SK-N-SH treated with all-trans-retinoic acid at 6 μM for 48 hours (cell line): ENCODE measurements around the gene USP46.

Experiments used
- CREB5 ChIP-seq: fragments of 250-450 bp; sonication (Bioruptor Pico); IDR thresholded peaks from 2 replicates; pipeline ENCODE4 v1.5.1; 2020; ENCODE audit warnings: low read depth, mild to moderate bottlenecking, moderate library complexity
- PATZ1 ChIP-seq: fragments of 250-450 bp; sonication (Bioruptor Pico); IDR thresholded peaks from 2 replicates; pipeline ENCODE4 v1.8.0; 2020; ENCODE audit warnings: mild to moderate bottlenecking, moderate library complexity, borderline replicate concordance
- PPARA ChIP-seq: fragments of 250-450 bp; sonication (Bioruptor Pico); IDR thresholded peaks from 2 replicates; pipeline ENCODE4 v1.5.0; 2020; ENCODE audit warnings: mild to moderate bottlenecking, borderline replicate concordance
- ZFP3 ChIP-seq: fragments of 250-450 bp; sonication (Bioruptor Pico); IDR thresholded peaks from 2 replicates; pipeline ENCODE4 v1.5.0; 2020; ENCODE audit warnings: mild to moderate bottlenecking, moderate library complexity
- ZNF8 ChIP-seq: fragments of 450-650 bp; formaldehyde crosslinking; IDR thresholded peaks from 2 replicates; pipeline ENCODE4 v1.5.0; 2020; ENCODE audit warnings: mild to moderate bottlenecking, moderate library complexity

GRCh38 chr4:52648836-52649235, 10.3 kb downstream of the USP46 start:
- TF ChIP-seq PATZ1, result no peak
- TF ChIP-seq ZNF8 (CRISPR knock-in tag), result no peak
- no peak for TF ChIP-seq CREB5 (CRISPR knock-in tag)
- TF ChIP-seq PPARA, result no peak
- TF ChIP-seq ZFP3 (CRISPR knock-in tag), result no peak
